PFSK-1 (cell line): ENCODE data around the gene GKAP1.

ENCODE experiments used
- FOXP2 ChIP-seq: optimal IDR thresholded peaks from 2 replicates; pipeline ENCODE3; 2011; ENCODE audit warnings: borderline replicate concordance, control low read depth, inconsistent platforms; ENCODE audit not compliant: insufficient read depth; ENCODE audit errors: extremely low read length, extremely low read depth
- POLR2AphosphoS5 ChIP-seq: IDR thresholded peaks from 2 replicates; pipeline ENCODE4 v1.6.1; 2012; ENCODE audit warnings: low read depth, mild to moderate bottlenecking, control low read depth, low read length, moderate library complexity
- SIN3A ChIP-seq: IDR thresholded peaks from 2 replicates; pipeline ENCODE4 v1.6.1; 2012; ENCODE audit warnings: mild to moderate bottlenecking, low read length, moderate library complexity, borderline replicate concordance; ENCODE audit not compliant: insufficient read depth
- TAF1 ChIP-seq: IDR thresholded peaks from 2 replicates; pipeline ENCODE4 v1.6.1; 2012; ENCODE audit warnings: low read length, control low read depth, borderline replicate concordance; ENCODE audit not compliant: insufficient read depth
- TF ChIP-seq, protein P1 (sequence below), 2 experiments: IDR thresholded peaks; 2 replicates each; pipeline versions ENCODE4 v1.6.1 to v1.8.0; 2011 to 2012; ENCODE audit warnings: low read depth in 2 of 2, low read length in 2 of 2, control low read depth in 1 of 2, inconsistent platforms in 1 of 2, mild to moderate bottlenecking in 1 of 2, moderate library complexity in 1 of 2; ENCODE audit not compliant: insufficient read depth in 1 of 2

Gene GKAP1

DNA sequence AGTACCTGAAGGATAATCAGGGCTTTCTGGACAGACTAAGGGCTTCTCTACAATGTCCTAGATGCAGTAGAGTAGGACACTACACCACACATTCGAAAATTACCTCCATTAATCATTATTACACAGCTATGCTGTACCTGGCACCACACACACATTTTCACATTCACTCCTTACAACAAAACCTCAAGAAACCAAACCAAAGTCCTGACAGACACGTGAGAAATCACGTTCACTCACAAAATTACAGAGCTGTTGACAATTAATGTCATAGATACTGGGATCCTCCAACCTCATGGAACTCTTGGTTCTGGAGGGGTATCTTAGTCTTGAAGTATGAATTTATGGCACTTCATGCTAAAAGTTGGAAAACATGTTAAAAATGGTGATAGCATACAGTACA, 126.1 kb downstream of the GKAP1 start:
- TF ChIP-seq FOXP2 (no peak), SIN3A (no peak), POLR2AphosphoS5 (no peak), TAF1 (no peak)
- TF ChIP-seq, protein P1, sequence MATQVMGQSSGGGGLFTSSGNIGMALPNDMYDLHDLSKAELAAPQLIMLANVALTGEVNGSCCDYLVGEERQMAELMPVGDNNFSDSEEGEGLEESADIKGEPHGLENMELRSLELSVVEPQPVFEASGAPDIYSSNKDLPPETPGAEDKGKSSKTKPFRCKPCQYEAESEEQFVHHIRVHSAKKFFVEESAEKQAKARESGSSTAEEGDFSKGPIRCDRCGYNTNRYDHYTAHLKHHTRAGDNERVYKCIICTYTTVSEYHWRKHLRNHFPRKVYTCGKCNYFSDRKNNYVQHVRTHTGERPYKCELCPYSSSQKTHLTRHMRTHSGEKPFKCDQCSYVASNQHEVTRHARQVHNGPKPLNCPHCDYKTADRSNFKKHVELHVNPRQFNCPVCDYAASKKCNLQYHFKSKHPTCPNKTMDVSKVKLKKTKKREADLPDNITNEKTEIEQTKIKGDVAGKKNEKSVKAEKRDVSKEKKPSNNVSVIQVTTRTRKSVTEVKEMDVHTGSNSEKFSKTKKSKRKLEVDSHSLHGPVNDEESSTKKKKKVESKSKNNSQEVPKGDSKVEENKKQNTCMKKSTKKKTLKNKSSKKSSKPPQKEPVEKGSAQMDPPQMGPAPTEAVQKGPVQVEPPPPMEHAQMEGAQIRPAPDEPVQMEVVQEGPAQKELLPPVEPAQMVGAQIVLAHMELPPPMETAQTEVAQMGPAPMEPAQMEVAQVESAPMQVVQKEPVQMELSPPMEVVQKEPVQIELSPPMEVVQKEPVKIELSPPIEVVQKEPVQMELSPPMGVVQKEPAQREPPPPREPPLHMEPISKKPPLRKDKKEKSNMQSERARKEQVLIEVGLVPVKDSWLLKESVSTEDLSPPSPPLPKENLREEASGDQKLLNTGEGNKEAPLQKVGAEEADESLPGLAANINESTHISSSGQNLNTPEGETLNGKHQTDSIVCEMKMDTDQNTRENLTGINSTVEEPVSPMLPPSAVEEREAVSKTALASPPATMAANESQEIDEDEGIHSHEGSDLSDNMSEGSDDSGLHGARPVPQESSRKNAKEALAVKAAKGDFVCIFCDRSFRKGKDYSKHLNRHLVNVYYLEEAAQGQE (IDR thresholded peaks at IDR 0.05; ENCODE audit: insufficient read depth in 1 of 2, low read depth in 2 of 2, low read length in 2 of 2) = no peak
